ENCODE data around the gene LSM14A. TPM values are rescaled to one million over a fixed set of nuclear protein-coding genes. Genes with fewer than 3 reads are reported as not detected.
A peak's percentile ranks its signal among the peaks of the same experiment; 100 is the strongest.

The LSM14A gene
- total and polyA plus RNA-seq, 2 of the 13 experiments (the other 11 are each of a cell fraction or from before 2014, with no cell fraction given), result 77.0 to 83.6 TPM

GRCh38 chr19:34173193-34173956, 1.1 kb downstream of the LSM14A start (continued):
- no peak for TF ChIP-seq AHDC1 (CRISPR knock-in tag; IDR thresholded peaks at IDR 0.05; ENCODE audit: borderline replicate concordance)
- TF ChIP-seq BATF2 (CRISPR knock-in tag; IDR thresholded peaks at IDR 0.05), result no peak
- TF ChIP-seq HIVEP1 (CRISPR knock-in tag; IDR thresholded peaks at IDR 0.05), result peak; percentile 71; the same call in 1 of the 2 replicates
- TF ChIP-seq ZNF343 (CRISPR knock-in tag; IDR thresholded peaks at IDR 0.05), result no peak
- TF ChIP-seq ZBTB21 (CRISPR knock-in tag; IDR thresholded peaks at IDR 0.05), result no peak
- peak; percentile 43; the same call in 1 of the 2 replicates for TF ChIP-seq ZNF639 (CRISPR knock-in tag; conservative IDR thresholded peaks at IDR 0.05)
- peak; percentile 85; the same call in 1 of the 2 replicates for TF ChIP-seq GLI4 (CRISPR knock-in tag; IDR thresholded peaks at IDR 0.05; ENCODE audit: borderline replicate concordance)
- TF ChIP-seq ARNTL (CRISPR knock-in tag; IDR thresholded peaks at IDR 0.05), result peak; percentile 57; the same call in 1 of the 2 replicates
- TF ChIP-seq ZNF776 (CRISPR knock-in tag; IDR thresholded peaks at IDR 0.05), result no peak
- TF ChIP-seq ZNF275 (CRISPR knock-in tag; IDR thresholded peaks at IDR 0.05; ENCODE audit: borderline replicate concordance), result no peak
- peak; percentile 83; the same call in 1 of the 2 replicates for TF ChIP-seq ZNF766 (CRISPR knock-in tag; IDR thresholded peaks at IDR 0.05; ENCODE audit: borderline replicate concordance)
- 0 out of 2 replicates have a peak, but pooled peaks have one; percentile 33 for TF ChIP-seq SIX1 (CRISPR knock-in tag; IDR thresholded peaks at IDR 0.05; ENCODE audit: borderline replicate concordance)
- no peak; the same call in 1 of the 2 replicates for TF ChIP-seq KMT2B (CRISPR knock-in tag; IDR thresholded peaks at IDR 0.05)
- peak; percentile 76; the same call in 1 of the 2 replicates for TF ChIP-seq HMGXB3 (CRISPR knock-in tag; IDR thresholded peaks at IDR 0.05; ENCODE audit: borderline replicate concordance)
